ENCODE measurements around the gene MCM10.

MCM10 gene

DNA sequence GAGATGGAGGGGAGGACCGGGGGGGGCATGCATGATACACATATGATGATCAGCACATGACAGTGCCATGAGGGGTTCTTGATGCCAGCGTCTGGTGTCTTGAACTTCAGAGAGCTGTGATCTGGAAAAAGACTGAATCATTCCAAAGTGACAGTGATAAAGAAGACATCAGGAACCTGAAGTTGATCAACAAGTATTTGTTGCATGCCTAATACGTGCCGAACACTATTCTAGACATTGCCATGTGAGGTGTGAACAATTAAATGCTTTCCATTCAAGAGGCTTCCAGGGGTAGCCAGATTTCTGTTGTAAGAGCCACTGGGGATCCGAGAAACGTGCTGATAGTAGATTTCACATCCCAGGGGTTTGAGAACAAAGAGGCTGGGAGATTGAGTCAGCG is 6.2 kb downstream of the MCM10 start:
- no peak for DNase-seq

DNA sequence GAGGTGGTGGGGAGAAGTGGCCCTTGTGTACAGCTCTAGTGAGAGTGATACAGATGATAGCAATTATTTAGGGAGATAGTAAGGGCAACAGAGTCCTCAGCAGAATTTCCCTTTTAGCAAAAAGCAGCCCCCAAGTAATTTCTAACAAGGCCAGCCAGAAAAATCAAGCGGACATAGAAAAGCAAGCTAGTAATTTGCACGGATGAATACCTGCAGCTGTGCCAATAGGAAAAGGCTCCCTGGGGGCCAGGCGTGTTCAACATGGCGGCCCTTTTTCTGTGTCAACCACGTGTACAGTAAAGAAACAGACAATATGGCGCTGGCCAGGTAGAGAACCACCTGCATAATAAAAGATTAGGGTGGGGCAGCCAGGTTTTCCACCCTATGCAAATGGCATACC is 7.4 kb downstream of the MCM10 start:
- DNase-seq: no peak

DNA sequence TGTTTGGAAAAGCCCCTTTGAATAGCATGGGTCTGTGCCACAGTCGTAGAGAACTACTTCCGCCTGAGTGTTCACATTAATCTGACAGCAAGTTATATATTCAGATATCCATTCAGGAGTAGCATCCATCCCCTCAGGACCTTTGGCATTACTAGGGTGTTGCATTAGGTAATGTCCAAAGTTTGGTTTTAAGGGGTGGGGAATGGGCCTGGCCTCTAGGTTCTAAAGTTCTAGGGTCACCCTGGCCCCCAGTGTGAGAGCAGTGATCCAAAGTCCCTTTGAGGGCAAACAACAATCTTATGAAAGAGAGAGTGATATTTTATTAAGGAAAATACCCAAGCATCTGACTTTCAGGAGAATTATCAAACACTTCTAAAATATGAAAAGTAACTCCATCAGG is 12.3 kb downstream of the MCM10 start:
- no peak for DNase-seq

DNA sequence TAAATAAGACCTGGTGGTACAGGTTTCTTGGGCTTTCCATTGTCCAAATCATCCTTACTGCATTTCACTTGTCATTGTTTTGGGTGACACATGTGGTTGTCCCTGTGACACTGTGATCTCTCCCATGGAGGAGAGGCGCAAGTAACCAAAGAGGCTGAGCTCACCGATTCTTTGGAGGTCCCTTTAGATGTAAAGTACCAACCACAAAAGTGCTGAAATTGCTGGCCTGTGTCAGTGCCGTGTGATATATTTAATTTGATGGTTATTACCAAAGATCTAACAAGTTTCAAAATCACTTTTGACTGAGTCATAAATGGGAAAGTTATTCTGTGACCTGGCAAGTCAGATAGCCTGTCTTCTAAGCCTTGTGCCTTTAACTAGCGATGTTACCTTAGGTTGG is 19.4 kb downstream of the MCM10 start:
- no peak for DNase-seq

DNA sequence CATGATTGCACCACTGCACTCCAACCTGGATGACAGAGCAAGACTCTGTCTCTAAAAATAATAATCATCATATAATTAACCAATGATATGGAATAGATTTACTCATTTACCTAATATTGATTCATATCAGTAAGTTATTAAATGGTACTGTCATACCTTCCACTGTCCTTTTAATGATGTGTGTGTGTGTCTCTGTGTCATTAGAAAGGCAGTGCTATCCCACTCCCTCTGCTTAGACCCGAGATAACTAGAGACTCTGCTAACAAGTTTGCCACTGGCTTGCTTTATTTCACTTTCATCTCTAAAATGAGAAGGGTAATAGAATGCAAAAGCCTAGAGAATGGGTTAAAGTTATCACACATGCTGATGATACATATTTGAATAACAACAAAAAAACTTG is 21.1 kb downstream of the MCM10 start:
- no peak for DNase-seq

DNA sequence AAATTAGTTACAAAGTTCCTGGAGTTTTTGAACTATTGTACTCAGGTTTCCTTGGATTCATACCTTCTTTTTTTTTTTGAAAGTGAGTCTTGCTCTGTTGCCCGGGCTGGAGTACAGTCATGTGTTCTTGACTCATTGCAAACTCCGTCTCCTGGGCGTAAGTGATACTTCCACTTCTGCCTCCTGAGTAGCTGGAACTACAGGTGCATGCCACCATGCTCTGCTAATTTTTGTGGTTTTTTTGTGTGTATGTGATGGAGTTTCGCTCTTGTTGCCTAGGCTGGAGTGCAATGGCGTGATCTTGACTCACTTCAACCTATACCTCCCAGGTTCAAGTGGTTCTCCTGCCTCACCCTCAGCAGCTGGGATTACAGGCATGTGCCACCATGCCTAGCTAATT is 22.3 kb downstream of the MCM10 start:
- no peak for DNase-seq

DNA sequence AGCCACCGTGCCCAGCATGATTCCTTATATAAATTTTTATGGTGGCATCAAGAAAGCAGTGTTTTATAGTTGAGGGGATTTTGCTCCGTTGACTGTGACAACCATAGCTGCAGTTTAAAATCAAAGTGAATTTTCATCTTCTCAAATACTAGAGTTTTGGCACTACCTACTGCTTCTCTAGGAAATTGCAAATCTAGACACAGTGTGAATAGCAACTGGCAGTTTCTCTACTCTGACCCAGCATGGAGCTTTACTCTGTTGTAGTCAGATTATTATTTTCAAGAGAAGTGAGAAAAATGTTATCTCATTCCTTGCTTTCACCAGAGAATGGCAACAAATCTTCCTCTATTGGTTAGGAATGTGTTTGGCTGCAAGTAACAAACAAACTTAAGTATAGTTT is 22.9 kb downstream of the MCM10 start:
- DNase-seq: no peak

DNA sequence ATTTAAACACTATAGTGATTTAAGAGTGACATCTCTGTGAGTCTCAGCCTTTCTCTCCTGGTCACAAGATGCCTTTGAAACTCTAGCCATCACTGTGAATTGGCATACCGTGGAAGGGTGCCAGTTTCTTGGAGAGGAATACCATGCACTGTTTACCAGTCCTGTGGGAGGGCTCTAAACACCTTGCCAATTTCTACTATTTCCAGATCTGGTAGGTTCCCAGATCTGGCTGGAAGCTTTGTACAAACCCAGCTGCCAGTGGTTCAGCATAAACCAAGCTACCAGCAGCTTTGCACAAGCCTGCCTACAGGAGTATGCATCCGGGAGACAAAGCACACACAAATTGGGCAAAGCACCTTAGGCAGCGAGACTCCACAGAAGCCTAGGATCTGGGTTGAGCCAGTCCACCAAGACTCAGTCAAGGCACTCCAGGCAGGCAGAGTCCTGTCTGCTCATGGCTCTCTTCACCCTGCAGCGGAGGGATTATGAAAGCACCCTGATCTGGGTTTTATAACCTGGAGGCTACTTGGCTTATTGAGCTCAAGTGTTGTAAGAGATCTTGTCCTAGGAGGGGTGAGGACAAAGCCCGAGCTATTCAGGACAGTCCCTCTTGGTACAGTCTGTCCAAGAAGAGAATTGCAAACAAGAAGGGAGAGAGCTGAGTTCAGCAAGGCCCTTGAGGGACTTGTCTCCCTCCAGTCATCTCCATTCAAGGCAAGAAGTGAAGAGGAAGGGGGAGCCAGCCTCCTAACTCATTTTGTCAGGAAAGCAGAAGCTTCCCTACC is 23.6 kb downstream of the MCM10 start:
- DNase-seq: peak; percentile 20

DNA sequence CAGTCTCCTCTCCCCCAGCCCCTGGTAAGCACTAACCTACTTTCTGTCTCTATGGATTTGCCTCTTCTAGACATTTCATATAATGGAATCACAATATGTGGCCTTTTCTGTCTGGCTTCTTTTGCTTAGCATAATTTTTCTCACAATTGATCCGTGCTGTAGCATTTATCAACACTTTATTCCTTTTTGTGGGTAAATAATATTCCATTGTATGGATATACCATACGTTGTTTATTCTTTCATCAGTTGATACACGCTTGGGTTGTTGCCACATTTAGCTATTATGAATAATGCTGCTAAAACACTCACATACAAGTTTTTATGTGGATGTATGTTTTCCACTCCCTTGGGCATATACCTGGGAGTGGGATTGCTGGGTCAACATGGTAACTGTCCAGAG is 25.8 kb downstream of the MCM10 start:
- DNase-seq: no peak

DNA sequence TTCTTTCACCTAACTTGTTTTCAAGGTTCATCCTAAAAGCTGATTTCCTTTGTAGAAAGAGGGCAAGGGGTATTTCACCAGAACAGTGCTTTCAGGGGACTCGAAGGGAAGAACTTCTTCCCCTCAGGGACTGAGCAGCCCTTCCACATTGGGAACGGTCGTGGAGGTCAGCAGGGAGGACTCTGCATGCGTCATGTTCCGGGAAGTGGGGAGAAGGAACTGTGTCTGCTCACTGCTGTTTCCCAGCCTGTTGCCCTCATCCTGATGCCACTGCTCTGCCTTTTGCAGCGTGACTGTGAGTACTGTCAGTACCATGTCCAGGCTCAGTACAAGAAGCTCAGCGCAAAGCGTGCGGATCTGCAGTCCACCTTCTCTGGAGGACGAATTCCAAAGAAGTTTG is 27.2 kb downstream of the MCM10 start:
- DNase-seq: no peak

DNA sequence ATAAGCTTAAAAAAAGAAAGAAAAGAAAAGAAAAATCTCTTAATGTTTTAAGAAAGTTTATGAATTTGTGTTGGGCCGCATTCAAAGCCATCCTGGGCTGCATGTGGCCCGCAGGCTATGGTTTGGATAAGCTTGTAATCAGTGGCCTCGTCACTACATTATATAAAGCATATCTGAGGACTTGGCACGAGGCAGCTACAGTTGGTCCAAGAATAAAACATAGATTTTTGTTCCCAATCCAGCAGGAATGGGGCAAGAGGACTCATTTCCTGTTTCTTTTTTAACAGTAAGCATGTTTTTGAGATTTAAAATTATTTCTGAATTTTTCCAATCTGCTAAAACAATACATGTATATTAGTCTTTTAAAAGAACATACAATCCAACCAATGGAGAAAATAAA is 28.6 kb downstream of the MCM10 start:
- no peak for DNase-seq

DNA sequence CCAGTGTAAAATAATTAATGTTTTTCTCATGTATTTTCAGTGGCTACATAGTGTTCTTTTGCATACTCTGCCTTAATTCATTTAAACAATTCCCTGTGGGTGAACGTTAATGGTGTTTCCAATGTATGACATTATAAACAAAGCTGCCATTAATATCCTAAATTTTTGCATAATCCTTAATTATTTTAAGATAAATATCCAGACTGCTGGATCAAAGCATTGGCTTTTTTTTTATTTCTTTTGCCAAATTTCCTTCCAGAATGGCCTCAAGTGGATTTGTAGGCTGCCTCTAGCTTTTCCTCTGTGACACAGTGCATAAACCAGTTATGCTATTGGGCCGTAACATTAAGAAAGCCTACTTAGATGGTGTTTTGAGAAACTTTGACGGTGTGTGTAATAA is 29.5 kb downstream of the MCM10 start:
- no peak for DNase-seq

DNA sequence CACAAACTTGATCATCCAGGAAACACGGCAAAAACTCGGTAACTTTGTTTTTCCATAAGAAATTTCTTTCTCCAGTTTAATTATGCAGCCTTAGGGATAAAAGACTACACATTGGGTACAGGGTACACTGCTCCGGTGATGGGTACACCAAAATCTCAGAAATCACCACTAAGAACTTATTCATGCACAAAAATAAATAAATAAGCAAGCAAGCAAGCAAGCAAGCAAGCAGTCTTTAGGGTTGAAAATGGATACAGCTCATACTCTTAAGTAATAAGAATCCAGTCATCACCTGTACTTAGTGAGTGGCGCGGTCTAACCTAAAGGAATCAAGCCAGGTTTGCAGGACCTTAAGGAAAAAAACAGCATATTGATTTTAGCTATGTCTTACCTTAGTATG is 30.0 kb downstream of the MCM10 start:
- DNase-seq: no peak

DNA sequence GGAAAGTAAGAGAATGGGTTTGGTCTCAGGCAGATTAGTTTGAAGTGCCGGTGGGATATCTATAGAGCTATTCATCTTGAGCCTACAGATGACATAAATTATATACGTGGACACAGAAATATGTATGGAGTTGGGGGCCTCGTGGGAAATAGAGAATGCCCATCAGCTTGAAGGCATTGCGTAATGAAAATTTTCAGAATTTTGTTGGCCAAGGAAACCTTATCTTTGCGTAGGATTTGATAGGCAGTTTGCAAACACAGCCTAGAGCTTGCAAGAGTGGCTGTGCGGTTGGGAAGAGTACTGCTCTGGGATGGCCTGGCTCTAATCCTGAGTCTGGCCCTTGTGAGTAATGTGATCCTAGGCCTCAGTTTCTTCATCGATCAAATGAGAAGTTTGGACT is 32.3 kb downstream of the MCM10 start:
- DNase-seq: no peak

DNA sequence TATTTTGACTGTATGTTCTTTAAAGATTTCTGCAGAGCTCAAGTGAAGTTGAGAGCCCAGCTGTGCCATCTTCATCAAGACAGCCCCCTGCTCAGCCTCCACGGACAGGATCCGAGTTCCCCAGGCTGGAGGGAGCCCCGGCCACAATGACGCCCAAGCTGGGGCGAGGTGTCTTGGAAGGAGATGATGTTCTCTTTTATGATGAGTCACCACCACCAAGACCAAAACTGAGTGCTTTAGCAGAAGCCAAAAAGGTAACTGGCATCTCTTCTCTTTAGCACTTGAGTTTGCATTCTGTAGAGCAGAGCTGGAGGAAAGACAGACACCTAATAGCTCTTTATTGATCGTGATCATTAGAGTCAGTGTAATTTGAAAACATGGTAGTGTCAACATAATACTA is 33.7 kb downstream of the MCM10 start:
- no peak for DNase-seq

DNA sequence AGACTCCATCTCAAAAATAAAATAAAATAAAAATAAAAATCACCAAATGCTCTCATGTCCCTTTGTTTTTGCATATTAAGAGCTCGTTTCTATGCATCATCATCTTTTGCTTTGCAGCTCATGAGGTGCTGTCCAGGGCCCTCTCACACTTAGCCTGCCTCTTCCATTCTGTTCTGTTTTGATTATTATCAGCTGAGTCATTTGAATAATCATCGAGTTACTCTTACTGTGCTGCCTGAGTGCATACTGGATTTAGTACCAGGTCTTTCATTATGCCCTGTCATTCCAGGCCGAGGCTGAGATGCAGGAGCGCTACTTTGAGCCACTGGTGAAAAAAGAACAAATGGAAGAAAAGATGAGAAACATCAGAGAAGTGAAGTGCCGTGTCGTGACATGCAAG is 39.8 kb downstream of the MCM10 start:
- no peak for DNase-seq

DNA sequence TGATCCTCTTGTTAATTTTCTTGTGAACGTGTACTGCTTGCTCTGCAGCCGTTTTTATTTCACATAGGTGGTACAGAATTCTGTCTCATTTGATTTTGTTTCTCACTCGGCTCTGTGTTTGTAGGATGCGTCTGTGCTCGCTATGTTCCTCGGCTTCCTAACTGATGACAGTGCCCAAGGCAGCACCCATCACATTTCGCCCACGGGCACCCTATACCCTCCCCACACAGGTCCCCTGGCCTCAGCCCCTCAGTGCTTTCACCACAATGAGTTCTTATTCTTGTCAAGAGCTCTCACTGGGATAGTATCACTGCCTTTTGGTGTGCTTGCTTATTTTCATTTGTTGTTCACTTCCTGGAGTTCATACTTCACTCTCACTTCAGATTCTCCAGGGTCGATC is 44.7 kb downstream of the MCM10 start:
- no peak for DNase-seq

DNA sequence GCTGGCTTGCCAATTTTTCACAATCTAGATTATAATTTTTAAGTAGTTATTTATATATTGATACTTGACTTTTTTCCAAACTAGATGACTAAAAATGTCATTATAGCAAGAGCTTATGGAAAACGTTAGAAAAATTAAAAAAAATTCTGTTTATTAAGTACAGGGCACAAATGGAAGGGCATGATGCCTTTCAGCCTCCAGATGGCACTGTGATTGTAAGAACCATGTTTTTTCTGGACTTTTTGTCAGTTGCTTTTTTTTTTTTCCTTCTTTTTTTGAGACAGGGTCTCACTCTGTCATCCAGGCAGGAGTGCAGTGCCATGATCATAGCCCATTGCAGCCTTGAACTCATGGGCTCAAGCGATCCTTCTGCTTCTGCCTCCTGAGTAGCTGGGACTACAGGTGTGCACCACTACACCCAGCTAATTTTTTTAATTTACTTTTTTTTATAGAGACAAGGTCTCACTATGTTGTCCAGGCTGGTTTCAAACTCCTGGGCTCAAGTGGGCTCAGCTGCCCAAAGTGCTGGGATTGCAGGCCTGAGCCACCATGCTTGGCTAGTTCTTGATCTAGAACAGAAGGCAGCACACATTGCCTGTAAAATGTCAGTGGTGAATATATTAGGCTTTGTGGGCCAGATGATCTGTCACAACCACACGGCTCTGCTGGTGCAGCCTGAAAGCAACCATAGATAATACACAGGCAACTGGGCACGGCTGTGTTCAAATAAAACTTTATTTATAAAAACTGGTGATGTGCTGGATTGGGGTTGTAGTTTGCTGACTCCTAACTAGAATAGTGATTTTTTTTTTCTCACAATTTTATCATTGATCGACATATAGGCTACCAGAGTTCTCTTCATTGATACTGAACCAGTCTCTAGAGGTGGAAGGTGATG is 45.4 kb downstream of the MCM10 start:
- DNase-seq: no peak

DNA sequence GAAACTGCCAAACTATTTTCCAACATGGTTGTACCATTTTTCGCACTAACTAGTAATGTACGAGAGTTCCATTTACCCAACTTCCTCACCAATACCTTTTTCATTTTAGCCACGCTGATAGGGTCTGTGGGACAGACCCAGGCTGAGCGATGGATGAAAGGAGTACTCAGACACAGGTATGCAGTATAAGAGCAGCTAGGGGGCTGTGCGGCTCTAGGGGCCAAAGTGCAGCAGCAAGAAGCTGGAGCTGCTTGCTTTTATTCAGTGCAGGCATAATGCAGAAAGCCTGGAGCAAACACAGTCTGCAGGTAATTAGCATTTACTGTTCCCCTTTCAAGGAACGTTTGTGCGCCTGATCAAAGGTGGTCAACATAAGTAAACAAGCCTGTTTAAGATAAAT is 51.8 kb downstream of the MCM10 start:
- DNase-seq: no peak

DNA sequence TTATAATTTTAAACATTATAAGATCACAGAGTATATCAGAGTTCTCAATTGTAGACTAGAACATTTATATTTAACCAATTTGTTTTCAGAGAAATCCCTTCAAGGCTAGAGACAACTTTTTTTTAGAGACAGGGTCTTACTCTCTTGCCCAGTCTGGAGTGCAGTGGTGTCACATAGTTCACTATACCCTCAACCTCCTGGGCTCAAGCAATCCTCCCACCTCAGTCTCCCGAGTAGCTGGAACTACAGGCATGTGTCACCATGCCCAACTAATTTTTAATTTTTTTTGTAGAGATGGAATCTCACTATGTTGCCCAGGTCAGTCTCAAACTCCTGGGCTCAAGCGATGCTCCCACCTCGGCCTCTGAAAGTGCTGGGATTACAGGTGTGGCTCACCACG is 57.5 kb downstream of the MCM10 start:
- DNase-seq: no peak

DNA sequence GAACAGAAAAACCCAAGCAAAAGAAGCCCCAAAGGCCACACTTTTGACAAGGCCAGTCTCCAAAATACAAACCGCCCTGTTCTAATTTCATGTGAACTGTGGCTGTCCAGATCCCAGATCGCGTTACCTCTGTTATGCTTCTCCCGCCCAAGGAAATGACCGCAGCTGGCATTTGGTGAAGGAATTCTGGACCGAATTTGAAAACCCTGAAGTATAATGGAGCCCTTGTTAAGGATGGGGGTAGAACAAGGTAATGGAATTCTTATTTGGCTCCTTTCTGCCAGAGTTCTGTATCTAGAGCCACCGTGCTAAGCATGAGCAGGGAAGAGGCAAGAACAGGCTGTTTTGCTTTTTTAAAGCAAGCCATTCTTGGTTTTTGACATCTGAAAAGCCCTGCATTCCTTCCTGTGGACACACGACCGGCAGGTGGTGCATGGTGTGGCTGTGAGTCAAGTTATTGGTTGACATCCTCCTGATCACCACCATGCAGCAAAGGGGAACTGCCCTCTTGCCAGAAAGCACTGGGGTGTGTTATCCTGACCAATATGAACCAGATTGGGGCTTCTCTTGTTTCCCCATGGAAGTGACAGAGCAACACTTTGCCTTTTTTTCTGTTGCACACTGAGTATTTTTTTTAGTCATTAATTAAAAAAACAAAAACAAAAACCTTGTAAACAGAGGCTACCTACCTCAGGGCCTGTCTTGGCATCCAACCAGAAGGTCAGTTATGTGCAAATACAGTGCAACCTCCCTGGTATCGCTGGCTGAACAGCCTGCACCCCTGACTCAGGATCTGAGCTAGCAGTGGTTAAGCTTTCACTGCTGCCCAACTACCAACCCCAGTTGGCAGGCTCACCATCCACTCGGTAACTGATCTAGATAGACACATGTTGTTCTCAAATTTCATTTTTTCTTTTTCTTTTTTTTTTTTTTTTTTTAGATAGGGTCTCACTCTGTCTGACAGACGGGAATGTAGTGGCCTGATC is 58.6 kb downstream of the MCM10 start:
- DNase-seq: no peak

DNA sequence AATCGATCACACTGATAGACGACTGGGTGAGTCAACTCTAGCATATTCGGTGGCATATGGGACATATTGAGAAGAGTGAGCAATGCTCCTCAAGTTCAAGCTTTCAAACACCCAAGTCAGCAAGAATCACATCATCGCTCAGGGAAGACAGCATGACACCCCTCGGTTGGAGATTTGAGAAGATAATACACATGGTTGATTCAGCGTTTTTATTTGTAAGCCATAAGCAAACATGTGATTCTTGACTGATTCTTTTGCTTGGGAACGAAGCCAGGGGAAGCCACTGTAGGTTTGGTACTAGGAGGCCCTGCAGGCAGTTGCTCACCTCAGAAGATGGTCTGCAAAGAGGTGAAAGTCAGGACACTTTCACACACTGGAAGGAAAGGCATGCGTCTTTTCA is 60.2 kb downstream of the MCM10 start:
- DNase-seq: no peak

DNA sequence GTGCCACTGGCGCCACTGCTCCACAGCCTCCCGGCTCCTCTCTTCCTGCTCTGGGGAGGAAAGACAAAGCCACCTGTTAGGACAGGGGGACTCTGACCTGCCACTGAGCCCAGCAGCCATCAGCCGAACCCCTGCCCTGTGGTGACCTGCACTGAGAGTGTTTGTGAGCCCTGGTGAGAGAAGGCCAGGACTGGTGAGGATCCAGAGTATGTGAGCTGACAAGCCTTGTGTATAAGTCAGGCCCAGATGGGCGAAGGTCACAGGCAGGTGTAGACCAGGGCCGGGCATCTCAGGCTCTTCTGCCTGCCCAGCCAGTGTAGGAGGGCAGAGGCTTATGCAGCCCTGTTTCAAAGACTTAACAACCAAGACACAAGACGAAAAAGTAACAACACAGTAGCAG is 60.8 kb downstream of the MCM10 start:
- DNase-seq: no peak

Measured in NCI-H446 treated with DMSO at 0.1 percent for 48 hours (cell line).